SK-N-MC (cell line): Measurements from ENCODE around the gene SCFD2.

Experiments
- EZH2 ChIP-seq: fragments of 200-600 bp; sonication (generic); IDR thresholded peaks from one replicate; pipeline ENCODE4 v1.6.1; 2017; ENCODE audit warnings: antibody characterized with exemption
- FOXP2 ChIP-seq: optimal IDR thresholded peaks from 2 replicates; pipeline ENCODE3; 2011; ENCODE audit warnings: mild to moderate bottlenecking, moderate library complexity; ENCODE audit not compliant: insufficient read depth; ENCODE audit errors: extremely low read length, control extremely low read depth
- POLR2AphosphoS5 ChIP-seq: IDR thresholded peaks from 2 replicates; pipeline ENCODE4 v1.6.1; 2012; ENCODE audit warnings: mild to moderate bottlenecking, low read depth, low read length, borderline replicate concordance

DNA sequence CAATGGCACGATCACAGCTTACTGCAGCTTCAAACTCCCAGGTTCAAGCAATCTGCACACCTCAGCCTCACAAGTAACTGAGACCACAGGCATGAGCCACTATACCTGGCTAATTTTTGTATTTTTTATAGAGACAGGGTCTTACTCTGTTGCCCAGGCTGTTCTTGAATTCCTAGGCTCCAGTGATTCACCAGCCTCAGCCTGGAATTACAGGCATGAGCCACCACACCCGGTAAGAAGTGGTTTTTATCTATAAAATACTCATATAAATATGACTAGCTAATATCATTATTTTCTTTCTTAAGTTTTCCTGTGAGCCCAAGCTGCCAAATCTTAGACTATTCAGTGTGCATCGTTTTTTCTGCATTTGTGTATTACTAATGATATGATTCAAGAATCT is 4.4 kb downstream of the SCFD2 start:
- TF ChIP-seq EZH2 (no peak), POLR2AphosphoS5 (no peak), FOXP2 (no peak)
